Measurements from ENCODE around the gene C5orf15. TPM values are rescaled to one million over a fixed set of nuclear protein-coding genes. Genes with fewer than 3 reads are reported as not detected.

The C5orf15 gene
- total RNA-seq (2014; rRNA removed; shearing (Covaris generic)): 96.1 and 105 TPM in 2 replicates
- polyA plus RNA-seq (2014; cell fraction: nucleus; rRNA removed): 61.4 and 103 TPM in 2 replicates

GRCh38 chr5:133968204-133968980, at the start of gene C5orf15:
C5orf15 (minus strand) TSS chr5:133968625; CDS start chr5:133968584, 41 bp downstream.
- DNase-seq (ENCODE audit: extremely low read depth, low read depth): peak; percentile 97

- DNase-seq (ENCODE audit: extremely low read depth, low read depth): no peak
Observed at GRCh38 chr5:134008266-134008749, 39.9 kb upstream of the C5orf15 start.

GRCh38 chr5:134007581-134008265, 39.3 kb upstream of the C5orf15 start:
- DNase-seq (ENCODE audit: extremely low read depth, low read depth): no peak

- DNase-seq (ENCODE audit: extremely low read depth, low read depth): no peak
Observed at GRCh38 chr5:134006115-134006514, 37.7 kb upstream of the C5orf15 start.

GRCh38 chr5:134005417-134006061, 37.1 kb upstream of the C5orf15 start:
- no peak for DNase-seq (ENCODE audit: extremely low read depth, low read depth)

- peak; percentile 58 for DNase-seq (ENCODE audit: extremely low read depth, low read depth)
Observed at GRCh38 chr5:134004626-134005416, 36.4 kb upstream of the C5orf15 start, which contains the start of gene VDAC1. VDAC1 (minus strand) TSS chr5:134004975; CDS start chr5:133993012, 11,963 bp downstream.

- no peak for DNase-seq (ENCODE audit: extremely low read depth, low read depth)
Observed at GRCh38 chr5:134003817-134004625, 35.6 kb upstream of the C5orf15 start.

- no peak for DNase-seq (ENCODE audit: extremely low read depth, low read depth)
Observed at GRCh38 chr5:134003064-134003816, 34.8 kb upstream of the C5orf15 start.

- DNase-seq (ENCODE audit: extremely low read depth, low read depth): no peak
Observed at GRCh38 chr5:134001938-134002731, 33.7 kb upstream of the C5orf15 start.

- no peak for DNase-seq (ENCODE audit: extremely low read depth, low read depth)
Observed at GRCh38 chr5:134000696-134001453, 32.5 kb upstream of the C5orf15 start.

GRCh38 chr5:134000091-134000511, 31.7 kb upstream of the C5orf15 start:
- no peak for DNase-seq (ENCODE audit: extremely low read depth, low read depth)

GRCh38 chr5:133998807-133999206, 30.4 kb upstream of the C5orf15 start:
- no peak for DNase-seq (ENCODE audit: extremely low read depth, low read depth)

- no peak for DNase-seq (ENCODE audit: extremely low read depth, low read depth)
Observed at GRCh38 chr5:133998042-133998441, 29.6 kb upstream of the C5orf15 start.

- DNase-seq (ENCODE audit: extremely low read depth, low read depth): no peak
Observed at GRCh38 chr5:133996683-133997252, 28.3 kb upstream of the C5orf15 start.

- DNase-seq (ENCODE audit: extremely low read depth, low read depth): no peak
Observed at GRCh38 chr5:133995883-133996563, 27.6 kb upstream of the C5orf15 start.

GRCh38 chr5:133995341-133995740, 26.9 kb upstream of the C5orf15 start:
- no peak for DNase-seq (ENCODE audit: extremely low read depth, low read depth)
